OCI-LY1 (cell line): Measurements from ENCODE around the gene DRGX.

Experiments
- H2AFZ ChIP-seq: fragments of 200-600 bp; sonication (generic), shearing (Covaris generic); 2 replicates; pipeline ENCODE4 v1.6.0; 2014; ENCODE audit warnings: antibody characterized with exemption, mild to moderate bottlenecking, low read length
- H3F3A ChIP-seq: fragments of 200-600 bp; sonication (generic), shearing (Covaris generic); 2 replicates; pipeline ENCODE4 v1.6.0; 2014; ENCODE audit warnings: mild to moderate bottlenecking, antibody characterized with exemption, low read length, moderate library complexity; ENCODE audit not compliant: insufficient read depth
- H3K27ac ChIP-seq: fragments of 200-600 bp; sonication (generic); 2 replicates; pipeline ENCODE4 v1.5.1; 2014; ENCODE audit warnings: low read length, mixed run types, mild to moderate bottlenecking, low read depth; ENCODE audit not compliant: poor library complexity, severe bottlenecking
- H3K27me3 ChIP-seq: fragments of 200-600 bp; sonication (generic); 2 replicates; pipeline ENCODE4 v1.6.0; 2014; ENCODE audit warnings: antibody characterized with exemption, mild to moderate bottlenecking, low read length, moderate library complexity; ENCODE audit not compliant: insufficient read depth
- H3K36me3 ChIP-seq: fragments of 200-600 bp; sonication (generic); 2 replicates; pipeline ENCODE4 v1.6.1; 2014; ENCODE audit warnings: mild to moderate bottlenecking, antibody characterized with exemption, low read length, moderate library complexity, mixed read lengths; ENCODE audit not compliant: insufficient read depth
- H3K4me1 ChIP-seq: fragments of 200-600 bp; sonication (generic); 2 replicates; pipeline ENCODE4 v1.5.1; 2014; ENCODE audit warnings: mild to moderate bottlenecking, low read length, moderate library complexity; ENCODE audit not compliant: insufficient read depth, severe bottlenecking
- H3K4me2 ChIP-seq: fragments of 200-600 bp; sonication (generic), shearing (Covaris generic); 2 replicates; pipeline ENCODE4 v1.6.1; 2014; ENCODE audit warnings: low read length
- H3K4me3 ChIP-seq: fragments of 200-600 bp; sonication (generic); 2 replicates; pipeline ENCODE4 v1.5.1; 2014; ENCODE audit warnings: low read length, low read depth, mild to moderate bottlenecking, mixed read lengths; ENCODE audit not compliant: poor library complexity, severe bottlenecking
- H3K79me2 ChIP-seq: fragments of 200-600 bp; shearing (Covaris generic); 2 replicates; pipeline ENCODE4 v1.6.1; 2016; ENCODE audit warnings: mixed run types, low read length, mixed read lengths; ENCODE audit not compliant: insufficient read depth
- H3K9ac ChIP-seq: fragments of 200-600 bp; sonication (generic), shearing (Covaris generic); 2 replicates; pipeline ENCODE4 v1.6.1; 2014; ENCODE audit warnings: mild to moderate bottlenecking, low read length, mixed read lengths
- H3K9me2 ChIP-seq: fragments of 200-600 bp; sonication (generic), shearing (Covaris generic); 2 replicates; pipeline ENCODE4 v1.6.1; 2014; ENCODE audit warnings: low read depth, mild to moderate bottlenecking, low read length, mixed read lengths
- H3K9me3 ChIP-seq: fragments of 200-600 bp; shearing (Covaris generic); 2 replicates; pipeline ENCODE4 v1.6.1; 2014; ENCODE audit warnings: low read length, mixed read lengths
- H4K20me1 ChIP-seq: fragments of 200-600 bp; sonication (generic), shearing (Covaris generic); 2 replicates; pipeline ENCODE4 v1.6.0; 2016; ENCODE audit warnings: mild to moderate bottlenecking, low read length; ENCODE audit not compliant: insufficient read depth
- EZH2 ChIP-seq: fragments of 200-600 bp; sonication (generic), shearing (Covaris generic); IDR thresholded peaks from 2 replicates; pipeline ENCODE4 v1.8.0; 2017; ENCODE audit warnings: borderline replicate concordance, mixed run types, mild to moderate bottlenecking, antibody characterized with exemption, low read length, moderate library complexity, mixed read lengths
- TF ChIP-seq, protein P1 (sequence below): fragments of 200-600 bp; sonication (generic), shearing (Covaris generic); IDR thresholded peaks from 2 replicates; pipeline ENCODE4 v1.5.1; 2017; ENCODE audit warnings: mild to moderate bottlenecking, antibody characterized with exemption, low read length, moderate library complexity, mixed read lengths

Gene DRGX

GRCh38 chr10:49359349-49360270 is 36.3 kb downstream of the DRGX start:
- no peaks in the 10 kb centered on the region for H3K36me3 ChIP-seq
- no peak overlapping the region for H3K9ac ChIP-seq
- H3F3A ChIP-seq, result no peaks in the 10 kb centered on the region
- no peak overlapping the region for H2AFZ ChIP-seq
- H3K4me3 ChIP-seq, result no peak overlapping the region
- no peaks in the 10 kb centered on the region for H3K27me3 ChIP-seq
- H3K27ac ChIP-seq, result no peak overlapping the region
- H3K9me2 ChIP-seq, result no peaks in the 10 kb centered on the region
- H3K4me2 ChIP-seq, result no peak overlapping the region
- TF ChIP-seq, protein P1, sequence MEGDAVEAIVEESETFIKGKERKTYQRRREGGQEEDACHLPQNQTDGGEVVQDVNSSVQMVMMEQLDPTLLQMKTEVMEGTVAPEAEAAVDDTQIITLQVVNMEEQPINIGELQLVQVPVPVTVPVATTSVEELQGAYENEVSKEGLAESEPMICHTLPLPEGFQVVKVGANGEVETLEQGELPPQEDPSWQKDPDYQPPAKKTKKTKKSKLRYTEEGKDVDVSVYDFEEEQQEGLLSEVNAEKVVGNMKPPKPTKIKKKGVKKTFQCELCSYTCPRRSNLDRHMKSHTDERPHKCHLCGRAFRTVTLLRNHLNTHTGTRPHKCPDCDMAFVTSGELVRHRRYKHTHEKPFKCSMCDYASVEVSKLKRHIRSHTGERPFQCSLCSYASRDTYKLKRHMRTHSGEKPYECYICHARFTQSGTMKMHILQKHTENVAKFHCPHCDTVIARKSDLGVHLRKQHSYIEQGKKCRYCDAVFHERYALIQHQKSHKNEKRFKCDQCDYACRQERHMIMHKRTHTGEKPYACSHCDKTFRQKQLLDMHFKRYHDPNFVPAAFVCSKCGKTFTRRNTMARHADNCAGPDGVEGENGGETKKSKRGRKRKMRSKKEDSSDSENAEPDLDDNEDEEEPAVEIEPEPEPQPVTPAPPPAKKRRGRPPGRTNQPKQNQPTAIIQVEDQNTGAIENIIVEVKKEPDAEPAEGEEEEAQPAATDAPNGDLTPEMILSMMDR, result no peak
- no peak for TF ChIP-seq EZH2
- H3K79me2 ChIP-seq, result no peaks in the 10 kb centered on the region
- H3K9me3 ChIP-seq, result no peaks in the 10 kb centered on the region
- H3K4me1 ChIP-seq, result no peaks in the 10 kb centered on the region
- no peaks in the 10 kb centered on the region for H4K20me1 ChIP-seq

- Histone ChIP-seq H2AFZ (no peak overlapping the region), H3K9me3 (no peaks in the 10 kb centered on the region), H3K27ac (no peak overlapping the region), H3K36me3 (no peaks in the 10 kb centered on the region), H3K9me2 (no peaks in the 10 kb centered on the region), H3F3A (no peaks in the 10 kb centered on the region), H3K79me2 (no peaks in the 10 kb centered on the region), H3K9ac (no peak overlapping the region), H3K4me2 (no peak overlapping the region), H3K27me3 (no peaks in the 10 kb centered on the region), H3K4me1 (no peaks in the 10 kb centered on the region), H4K20me1 (no peaks in the 10 kb centered on the region), H3K4me3 (no peak overlapping the region)
- TF ChIP-seq, protein P1, result no peak
- no peak for TF ChIP-seq EZH2
Observed at GRCh38 chr10:49357910-49358309, 38.0 kb downstream of the DRGX start.

DNA sequence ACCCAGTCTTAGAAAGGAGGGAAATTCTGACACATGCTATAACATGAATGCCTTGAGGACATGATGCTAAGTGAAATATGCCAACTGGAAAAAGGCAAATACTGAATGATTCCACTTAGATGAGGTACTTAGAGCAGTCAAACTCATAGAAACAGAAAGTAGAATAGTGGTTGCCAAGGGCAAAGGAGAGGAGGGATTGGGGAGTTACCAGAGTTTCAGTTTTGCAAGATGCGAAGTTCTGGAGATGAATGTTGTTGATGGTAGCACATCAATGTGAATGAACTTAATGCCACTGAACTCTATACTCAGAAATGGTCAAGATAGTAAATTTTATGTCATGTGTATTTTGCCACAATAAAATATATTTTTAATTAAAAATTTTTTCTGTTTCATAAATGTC is 38.9 kb downstream of the DRGX start:
- no peaks in the 10 kb centered on the region for H3K36me3 ChIP-seq
- TF ChIP-seq, protein P1, result no peak
- no peak for TF ChIP-seq EZH2
- no peak overlapping the region for H3K9ac ChIP-seq
- no peak overlapping the region for H3K4me2 ChIP-seq
- no peaks in the 10 kb centered on the region for H3K79me2 ChIP-seq
- H3K9me3 ChIP-seq, result no peaks in the 10 kb centered on the region
- no peaks in the 10 kb centered on the region for H3K4me1 ChIP-seq
- no peaks in the 10 kb centered on the region for H3K9me2 ChIP-seq
- H3K4me3 ChIP-seq, result no peak overlapping the region
- H3K27me3 ChIP-seq, result no peaks in the 10 kb centered on the region
- no peaks in the 10 kb centered on the region for H3F3A ChIP-seq
- no peak overlapping the region for H2AFZ ChIP-seq
- H3K27ac ChIP-seq, result no peak overlapping the region
- no peaks in the 10 kb centered on the region for H4K20me1 ChIP-seq
